HG03139 (cell line): ENCODE results near the gene CBX3.
"Not testable (repeated sequence)": the region's sequence is repeated elsewhere in the genome, so short reads cannot be mapped to it uniquely, and the experiment has no call there.

Source experiments
- ATAC-seq: cut with Tn5 transposase; IDR thresholded peaks from one replicate; pipeline ENCODE4 v1.9.1; 2021; ENCODE audit not compliant: unreplicated experiment

Gene CBX3

DNA sequence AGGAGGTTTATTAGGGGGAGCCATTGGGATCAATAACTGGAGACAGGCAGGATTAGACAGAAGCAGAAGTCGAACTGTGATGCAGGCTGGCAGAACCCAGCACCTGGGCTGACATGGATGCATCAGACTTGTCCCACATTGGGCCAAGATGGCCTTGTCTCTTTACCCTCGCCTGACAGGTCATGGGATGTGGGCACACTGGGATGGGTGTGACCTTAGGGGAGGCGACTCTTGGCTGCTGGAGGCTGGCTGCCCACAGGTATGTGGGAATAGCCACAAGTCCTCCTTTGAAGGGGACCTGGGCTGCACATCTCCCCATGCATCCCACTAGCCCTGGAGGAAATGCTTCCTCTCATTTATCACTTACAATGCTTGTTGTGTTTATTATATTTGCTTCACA is 32.3 kb upstream of the CBX3 start:
- no peak for ATAC-seq

DNA sequence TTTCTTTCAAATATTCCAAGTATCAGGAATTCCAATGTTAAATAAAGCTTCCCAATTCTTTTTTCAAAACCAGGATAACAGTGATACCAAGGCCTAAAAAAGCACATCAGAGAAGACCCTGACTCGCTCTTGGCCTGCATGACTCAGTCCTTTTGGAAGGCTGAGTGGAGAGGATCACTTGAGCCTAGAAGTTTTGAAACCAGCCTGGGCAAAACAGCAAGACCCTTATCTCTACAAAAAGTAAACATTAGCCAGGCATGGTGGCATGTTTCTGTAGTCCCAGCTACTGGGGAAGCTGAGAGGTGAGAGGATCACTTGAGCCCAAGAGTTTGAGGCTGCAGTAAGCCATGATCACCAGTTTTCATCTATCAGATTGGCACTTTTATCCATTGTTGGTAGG is 30.9 kb upstream of the CBX3 start:
- no peak for ATAC-seq

DNA sequence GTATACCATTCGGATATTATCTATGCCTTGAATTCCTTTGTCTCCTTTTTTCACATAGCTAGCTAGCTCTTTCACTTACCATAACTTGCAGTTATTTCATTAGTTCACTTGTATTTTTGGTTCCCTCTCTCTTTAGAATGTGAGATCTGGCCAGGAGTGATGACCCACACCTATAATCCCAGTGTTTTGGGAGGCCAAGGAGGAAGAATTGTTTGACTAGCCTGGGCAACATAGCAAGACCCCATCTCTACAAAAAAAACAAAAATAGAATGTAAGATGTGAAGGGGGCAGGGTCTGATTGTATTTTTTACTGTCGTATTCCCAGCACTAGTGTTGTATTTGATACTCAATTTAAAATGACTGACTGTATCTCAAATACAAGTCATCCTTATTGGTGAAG is 29.9 kb upstream of the CBX3 start:
- no peak for ATAC-seq

DNA sequence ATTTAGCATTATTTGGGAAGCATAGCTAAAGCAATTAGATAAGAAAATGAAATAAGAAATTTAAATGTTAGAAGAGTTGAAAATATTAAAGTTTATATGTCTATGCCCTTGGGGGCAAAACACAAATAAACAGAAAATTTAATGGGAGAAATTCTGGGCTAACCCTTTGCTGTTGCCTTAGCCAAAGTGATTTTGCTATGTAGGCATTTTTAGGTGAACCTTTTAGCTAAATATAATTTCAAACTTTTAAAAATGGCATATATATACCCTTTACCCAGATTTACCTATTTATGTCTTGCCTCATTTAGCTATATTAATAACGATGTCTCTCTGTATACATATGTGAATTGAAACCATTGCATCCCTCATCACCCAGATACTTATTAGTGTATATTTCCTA is 29.5 kb upstream of the CBX3 start:
- ATAC-seq: no peak

DNA sequence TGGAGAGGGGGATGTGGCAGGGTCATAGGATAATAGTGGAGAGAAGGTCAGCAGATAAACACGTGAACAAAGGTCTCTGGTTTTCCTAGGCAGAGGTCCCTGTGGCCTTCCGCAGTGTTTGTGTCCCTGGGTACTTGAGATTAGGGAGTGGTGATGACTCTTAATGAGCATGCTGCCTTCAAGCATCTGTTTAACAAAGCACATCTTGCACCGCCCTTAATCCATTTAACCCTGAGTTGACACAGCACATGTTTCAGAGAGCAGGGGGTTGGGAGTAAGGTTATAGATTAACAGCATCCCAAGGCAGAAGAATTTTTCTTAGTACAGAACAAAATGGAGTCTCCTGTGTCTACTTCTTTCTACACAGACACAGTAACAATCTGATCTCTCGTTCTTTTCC is 25.6 kb upstream of the CBX3 start:
- not testable (repeated sequence) for ATAC-seq

DNA sequence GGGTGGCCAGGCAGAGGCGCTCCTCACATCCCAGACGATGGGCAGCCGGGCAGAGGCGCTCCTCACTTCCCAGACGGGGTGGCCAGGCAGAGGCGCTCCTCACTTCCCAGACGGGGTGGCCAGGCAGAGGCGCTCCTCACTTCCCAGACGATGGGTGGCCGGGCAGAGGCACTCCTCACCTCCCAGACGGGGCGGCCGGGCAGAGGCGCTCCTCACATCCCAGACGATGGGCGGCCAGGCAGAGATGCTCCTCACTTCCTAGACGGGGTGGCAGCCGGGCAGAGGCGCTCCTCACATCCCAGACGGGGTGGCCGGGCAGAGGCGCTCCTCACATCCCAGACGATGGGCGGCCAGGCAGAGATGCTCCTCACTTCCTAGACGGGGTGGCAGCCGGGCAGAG is 24.8 kb upstream of the CBX3 start:
- ATAC-seq: not testable (repeated sequence)

DNA sequence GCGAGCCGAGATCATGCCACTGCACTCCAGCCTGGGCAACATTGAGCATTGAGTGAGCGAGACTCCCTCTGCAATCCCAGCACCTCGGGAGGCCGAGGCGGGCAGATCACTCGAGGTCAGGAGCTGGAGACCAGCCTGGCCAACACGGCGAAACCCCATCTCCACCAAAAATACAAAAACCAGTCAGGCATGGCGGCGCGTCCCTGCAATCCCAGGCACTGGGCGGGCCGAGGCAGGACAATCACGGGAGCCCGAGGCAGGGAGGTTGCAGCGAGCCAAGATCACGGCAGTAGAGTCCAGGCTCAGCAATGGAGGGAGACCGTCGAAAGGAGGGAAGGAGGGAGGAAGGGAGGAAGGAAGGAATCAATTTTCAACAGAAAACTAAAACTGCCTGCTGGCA is 24.3 kb upstream of the CBX3 start:
- ATAC-seq: not testable (repeated sequence)

DNA sequence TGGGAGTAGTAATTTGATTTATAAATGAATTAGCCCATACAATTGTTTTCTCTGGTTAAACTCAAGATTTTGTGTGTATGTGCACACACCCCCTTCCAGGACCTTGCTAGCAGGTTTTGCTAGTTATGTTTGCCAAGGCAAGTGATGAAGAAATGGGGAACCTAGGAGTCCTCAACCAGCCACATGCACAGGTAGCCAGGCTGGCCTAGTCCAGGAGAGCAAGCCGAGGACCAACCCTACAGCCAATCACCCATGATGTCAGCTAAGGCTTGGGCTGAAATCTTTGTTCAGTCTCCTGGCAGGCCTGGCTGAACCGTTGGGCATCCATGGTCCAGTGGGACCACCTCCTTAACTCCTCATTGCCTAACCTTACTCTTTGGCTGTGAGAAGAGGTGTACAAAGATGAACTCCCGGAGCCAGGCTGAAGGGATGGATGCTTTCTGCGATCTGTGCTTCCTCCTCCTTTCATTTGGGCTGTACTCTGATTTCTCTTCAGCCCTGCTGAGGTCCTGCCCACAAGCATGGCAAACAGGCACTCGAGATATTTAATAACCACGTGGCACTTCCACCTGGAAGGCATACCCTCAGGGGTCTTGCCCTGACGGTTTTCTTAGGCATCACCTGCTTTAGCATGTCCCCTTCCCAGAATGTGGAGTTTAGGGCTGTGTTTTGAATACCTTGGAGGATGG is 23.1 kb upstream of the CBX3 start:
- ATAC-seq: no peak

DNA sequence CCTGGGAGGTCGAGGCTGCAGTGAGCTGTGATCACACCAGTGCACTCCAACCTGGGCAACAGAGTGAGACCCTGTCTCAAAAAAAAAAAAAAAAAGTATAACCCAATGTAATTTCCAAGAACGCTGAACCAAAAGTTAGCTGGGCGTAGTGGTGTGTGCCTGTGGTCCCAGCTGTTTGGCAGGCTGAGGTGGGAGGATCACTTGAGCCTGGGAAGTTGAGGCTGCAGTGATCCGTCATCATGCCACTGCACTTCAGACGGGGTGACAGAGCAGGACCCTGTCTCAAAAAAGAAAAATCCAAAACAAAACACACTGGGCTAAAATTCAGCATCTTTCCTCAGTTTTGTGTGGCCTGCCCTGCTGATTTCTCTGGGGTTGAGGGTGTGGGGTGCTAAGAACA is 22.1 kb upstream of the CBX3 start:
- no peak for ATAC-seq

DNA sequence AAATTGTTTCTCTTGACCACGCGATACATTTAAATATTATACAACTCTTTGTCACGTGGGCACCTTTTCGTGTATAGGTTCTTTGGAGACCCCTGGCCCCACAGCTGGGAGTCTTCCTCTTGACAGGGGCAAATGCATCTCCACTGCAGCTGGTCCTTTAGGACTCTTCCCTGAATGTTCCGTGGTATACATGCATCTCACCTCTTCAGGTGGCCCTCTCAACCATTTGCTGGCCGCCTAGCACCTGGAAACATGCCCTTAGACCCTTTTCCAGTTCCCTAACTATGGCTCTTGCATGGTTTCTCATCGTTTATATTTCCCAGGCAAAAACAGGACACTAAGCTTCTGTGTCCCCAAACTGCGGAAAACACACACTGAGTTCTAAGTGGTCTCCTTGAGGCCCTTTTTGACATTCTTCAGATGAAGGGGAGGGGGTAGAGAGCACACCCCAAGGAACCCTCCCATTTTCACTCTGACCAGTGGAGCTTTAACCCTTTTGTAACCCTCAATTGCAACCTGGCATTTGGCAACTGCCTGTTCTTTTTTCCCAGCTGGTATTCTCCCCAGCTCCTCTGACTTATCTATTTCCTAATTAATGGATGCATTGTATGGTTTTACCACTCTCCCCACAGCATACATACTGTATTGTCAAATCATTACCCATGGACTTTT is 21.6 kb upstream of the CBX3 start:
- ATAC-seq: no peak

DNA sequence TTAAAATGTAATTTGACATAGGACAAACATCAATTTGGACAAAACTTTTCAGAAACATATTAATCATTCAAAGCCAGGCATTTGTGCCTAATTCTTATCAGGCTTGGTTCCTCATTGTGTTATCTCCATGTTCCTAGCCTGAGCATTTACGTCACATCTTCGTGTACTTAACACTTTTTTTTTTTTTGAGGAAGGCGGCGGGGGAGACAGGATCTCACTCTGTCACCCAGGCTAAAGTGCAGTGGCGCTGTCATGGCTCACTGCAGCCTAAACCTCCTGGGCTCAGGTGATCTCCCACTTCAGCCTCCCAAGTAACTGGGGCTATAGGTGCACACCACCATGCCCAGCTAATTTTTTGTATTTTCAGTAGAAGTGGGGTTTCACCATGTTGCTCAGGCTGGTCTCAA is 20.8 kb upstream of the CBX3 start:
- no peak for ATAC-seq

DNA sequence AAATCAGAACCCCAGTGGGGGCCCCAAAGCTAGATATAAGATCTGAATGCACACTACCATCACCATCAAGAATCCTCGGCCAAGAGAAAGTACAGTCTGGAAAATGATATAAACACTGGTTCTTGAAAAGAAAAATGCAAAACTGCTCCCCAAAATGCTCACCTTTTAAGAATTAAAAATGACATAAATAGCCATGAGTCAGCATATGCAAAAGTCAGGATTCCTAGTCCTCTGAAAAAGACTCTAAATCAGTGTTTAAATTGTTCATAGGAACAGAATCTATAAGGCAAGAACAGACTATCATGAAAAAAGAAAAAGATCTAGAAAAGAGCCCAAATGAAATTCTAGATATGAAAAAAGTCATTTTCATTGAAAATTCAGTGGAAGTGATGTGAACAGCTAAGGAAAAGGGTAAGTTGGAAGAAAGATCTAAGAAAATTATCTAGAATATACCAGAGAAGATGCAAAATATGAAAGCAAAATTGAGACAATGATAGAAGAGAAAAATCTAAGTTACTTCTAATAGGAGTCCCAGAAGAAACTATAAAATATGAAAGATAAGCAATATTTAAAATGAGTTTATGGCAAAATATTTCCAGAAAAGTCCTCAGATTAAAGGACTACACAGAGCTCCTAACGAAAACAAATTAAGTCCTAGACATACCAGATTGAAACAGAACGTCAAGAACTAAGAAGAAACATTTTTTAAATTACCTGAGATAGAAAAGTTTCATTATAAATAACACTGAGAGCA is 19.9 kb upstream of the CBX3 start:
- ATAC-seq: no peak

DNA sequence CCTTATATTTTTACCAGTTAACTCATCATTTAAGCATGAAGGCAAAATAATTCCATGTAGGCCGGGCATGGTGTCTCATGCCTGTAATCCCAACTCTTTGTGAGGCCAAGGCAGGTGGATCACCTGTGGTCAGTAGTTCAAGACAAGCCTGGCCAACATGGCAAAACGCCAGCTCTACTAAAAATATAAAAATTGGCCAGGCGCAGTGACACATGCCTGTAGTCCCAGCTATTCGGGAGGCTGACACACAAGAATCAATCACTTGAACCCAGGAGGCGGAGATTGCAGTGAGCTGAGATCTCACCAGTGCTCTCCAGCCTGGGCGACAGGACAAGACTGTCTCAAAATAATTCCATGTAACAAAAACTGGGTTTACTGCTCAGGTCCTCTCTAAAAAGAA is 19.3 kb upstream of the CBX3 start:
- ATAC-seq: no peak

DNA sequence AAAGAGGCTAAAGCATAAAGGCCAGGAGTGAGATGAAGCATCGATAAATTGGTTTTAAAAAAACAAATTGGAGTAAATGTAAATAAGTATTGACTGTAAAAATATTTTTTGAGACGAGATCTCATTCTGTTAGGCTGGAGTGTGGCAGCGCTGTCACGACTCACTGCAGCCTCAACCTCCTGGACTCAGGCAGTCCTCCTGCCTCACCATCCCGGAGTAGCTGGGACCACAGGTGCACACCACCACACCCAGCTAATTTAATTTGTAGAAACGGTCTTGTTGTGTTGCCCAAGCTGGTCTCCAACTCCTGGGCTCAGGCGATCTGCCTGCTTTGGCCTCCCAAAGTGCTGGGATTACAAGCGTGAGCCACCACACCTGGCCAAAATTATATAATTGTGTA is 18.8 kb upstream of the CBX3 start:
- no peak for ATAC-seq

DNA sequence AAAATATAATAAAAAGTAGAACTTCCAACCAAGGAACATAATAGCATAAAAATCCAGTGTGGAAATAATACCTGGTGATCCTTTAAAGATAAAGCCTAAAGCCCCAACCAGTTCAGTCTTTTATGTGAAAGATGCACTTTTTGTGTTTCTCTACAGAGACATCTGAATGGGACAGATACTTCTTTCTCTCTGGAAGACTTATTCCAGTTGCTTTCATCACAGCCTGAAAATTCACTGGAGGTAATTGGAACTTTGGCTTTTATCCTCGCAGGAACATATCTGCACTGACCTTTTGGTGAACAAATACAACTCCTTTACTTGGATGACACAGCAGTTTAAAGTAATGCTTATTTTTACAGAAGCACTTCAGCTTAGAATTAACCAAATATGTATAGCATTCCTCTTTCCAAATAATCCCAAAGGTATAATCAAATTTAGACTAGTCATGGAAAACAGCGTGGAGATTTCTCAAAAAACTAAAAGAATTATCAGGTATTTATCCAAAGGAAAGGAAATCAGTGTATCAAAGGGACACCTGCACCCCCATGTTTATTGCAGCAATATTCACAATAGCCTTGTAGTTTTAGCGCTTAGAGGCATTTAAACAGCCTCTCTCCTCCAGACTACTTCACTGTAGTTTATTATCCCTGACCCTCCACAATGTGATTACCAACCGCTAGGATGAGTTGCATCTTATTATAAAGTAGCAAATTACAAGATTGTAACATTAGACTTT is 17.8 kb upstream of the CBX3 start:
- ATAC-seq: no peak

DNA sequence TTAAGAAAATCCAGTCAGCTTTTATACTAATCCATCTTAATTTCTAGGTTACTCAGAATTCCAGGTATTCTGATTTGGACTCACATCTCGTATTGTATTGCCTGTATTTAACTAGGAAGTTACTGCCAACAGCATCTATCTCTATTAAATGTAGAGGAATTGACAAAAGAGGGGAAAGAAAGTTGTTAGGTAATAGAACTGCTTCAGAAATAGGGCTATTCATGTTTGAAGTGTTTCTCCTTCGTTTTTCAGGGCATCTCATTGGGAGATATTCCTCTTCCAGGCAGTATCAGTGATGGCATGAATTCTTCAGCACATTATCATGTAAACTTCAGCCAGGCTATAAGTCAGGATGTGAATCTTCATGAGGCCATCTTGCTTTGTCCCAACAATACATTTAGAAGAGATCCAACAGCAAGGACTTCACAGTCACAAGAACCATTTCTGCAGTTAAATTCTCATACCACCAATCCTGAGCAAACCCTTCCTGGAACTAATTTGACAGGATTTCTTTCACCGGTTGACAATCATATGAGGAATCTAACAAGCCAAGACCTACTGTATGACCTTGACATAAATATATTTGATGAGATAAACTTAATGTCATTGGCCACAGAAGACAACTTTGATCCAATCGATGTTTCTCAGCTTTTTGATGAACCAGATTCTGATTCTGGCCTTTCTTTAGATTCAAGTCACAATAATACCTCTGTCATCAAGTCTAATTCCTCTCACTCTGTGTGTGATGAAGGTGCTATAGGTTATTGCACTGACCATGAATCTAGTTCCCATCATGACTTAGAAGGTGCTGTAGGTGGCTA is 17.1 kb upstream of the CBX3 start:
- not testable (repeated sequence) for ATAC-seq

DNA sequence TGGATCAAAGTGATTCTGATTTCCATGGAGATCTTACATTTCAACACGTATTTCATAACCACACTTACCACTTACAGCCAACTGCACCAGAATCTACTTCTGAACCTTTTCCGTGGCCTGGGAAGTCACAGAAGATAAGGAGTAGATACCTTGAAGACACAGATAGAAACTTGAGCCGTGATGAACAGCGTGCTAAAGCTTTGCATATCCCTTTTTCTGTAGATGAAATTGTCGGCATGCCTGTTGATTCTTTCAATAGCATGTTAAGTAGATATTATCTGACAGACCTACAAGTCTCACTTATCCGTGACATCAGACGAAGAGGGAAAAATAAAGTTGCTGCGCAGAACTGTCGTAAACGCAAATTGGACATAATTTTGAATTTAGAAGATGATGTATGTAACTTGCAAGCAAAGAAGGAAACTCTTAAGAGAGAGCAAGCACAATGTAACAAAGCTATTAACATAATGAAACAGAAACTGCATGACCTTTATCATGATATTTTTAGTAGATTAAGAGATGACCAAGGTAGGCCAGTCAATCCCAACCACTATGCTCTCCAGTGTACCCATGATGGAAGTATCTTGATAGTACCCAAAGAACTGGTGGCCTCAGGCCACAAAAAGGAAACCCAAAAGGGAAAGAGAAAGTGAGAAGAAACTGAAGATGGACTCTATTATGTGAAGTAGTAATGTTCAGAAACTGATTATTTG is 16.3 kb upstream of the CBX3 start:
- ATAC-seq: no peak

DNA sequence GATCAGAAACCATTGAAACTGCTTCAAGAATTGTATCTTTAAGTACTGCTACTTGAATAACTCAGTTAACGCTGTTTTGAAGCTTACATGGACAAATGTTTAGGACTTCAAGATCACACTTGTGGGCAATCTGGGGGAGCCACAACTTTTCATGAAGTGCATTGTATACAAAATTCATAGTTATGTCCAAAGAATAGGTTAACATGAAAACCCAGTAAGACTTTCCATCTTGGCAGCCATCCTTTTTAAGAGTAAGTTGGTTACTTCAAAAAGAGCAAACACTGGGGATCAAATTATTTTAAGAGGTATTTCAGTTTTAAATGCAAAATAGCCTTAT is 15.7 kb upstream of the CBX3 start:
- ATAC-seq: no peak

DNA sequence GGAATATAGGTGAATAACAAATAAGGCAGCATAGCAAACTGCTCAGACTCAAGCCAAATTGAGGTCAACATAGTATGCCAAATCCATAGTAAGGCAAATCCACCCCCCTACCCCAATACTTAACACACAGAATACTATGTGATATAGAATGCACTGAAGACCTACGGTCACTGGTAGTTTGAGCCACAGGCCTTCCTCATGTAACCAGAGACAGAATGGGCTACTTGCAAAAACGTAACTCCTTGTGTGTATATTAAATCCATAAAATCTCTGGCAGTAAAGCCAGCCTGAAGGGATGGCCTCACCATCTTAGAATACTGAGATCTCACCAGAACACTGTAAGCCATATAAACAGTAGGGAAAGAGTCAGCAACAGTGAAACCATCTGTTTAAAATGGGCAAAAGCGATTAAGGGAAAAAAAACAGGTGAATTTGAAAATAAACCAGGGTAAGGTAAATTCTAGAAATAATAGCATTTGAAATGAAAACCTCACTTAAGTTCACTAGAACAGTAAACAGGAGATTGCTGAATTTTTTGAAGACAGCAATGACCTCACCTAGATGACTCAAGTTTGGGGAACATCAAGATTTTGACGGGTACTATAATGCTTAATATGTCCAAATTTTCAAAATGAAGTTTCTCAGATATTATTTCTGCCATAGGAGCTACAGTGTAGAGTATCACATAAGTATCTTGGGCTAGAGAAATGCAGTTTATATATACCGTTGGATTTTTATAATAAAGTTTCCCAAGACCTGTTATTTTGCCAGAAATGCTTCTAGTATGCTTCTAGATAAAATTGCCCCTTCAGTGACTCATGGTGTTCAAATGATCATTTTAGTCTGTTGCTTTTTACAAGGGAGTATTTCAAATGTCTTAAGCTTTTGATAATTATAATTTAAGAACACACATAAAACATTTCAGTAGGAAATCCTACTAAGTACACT is 14.9 kb upstream of the CBX3 start:
- no peak for ATAC-seq
